Measurements from ENCODE around the gene GPSM1. TPM values are rescaled to one million over a fixed set of nuclear protein-coding genes. Genes with fewer than 3 reads are reported as not detected.

The GPSM1 gene
- total and polyA plus RNA-seq, 8 donors, result 3.5 to 17.4 (median 12.1) TPM

GRCh38 chr9:136344544-136345280, 17.4 kb downstream of the GPSM1 start:
- H3K9me3 ChIP-seq, result no peaks in the 10 kb centered on the region
- no peak overlapping the region for H3K4me3 ChIP-seq
- DNase-seq, result no peak
- H3K27ac ChIP-seq, result peak overlapping the region in 1 of 5 donors; percentile 39
- WGBS, 5 donors, result 69 to 80% (median 74%) methylated on average over 20 to 21 of the region's 21 CpGs
- H3K36me3 ChIP-seq, result peaks cover 0 to 19% (median 8%) of the 10 kb centered on the region in 4 donors
- H3K4me1 ChIP-seq, result peaks cover 36 to 49% (median 47%) of the 10 kb centered on the region in 4 donors
- no peaks in the 10 kb centered on the region for H3K27me3 ChIP-seq
- intact Hi-C loops (cut with DNase I; ENCODE audit: low total_unique reads), result no loop called here
- TF ChIP-seq CTCF (IDR thresholded peaks at IDR 0.05) (no peak), EP300 (IDR thresholded peaks at IDR 0.05) (no peak), POLR2A (IDR thresholded peaks at IDR 0.05) (no peak), POLR2AphosphoS5 (IDR thresholded peaks at IDR 0.05) (no peak)

- intact Hi-C loops (cut with DNase I; ENCODE audit: low total_unique reads), result no loop called here
- H3K4me1 ChIP-seq, result peaks cover 36 to 47% (median 46%) of the 10 kb centered on the region in 4 donors
- peak; percentile 80 for DNase-seq
- peak in 4 of 7 experiments; percentile 13 to 49 (median 40) for TF ChIP-seq CTCF (IDR thresholded peaks at IDR 0.05)
- TF ChIP-seq POLR2A (IDR thresholded peaks at IDR 0.05), result no peak
- H3K9me3 ChIP-seq, result no peaks in the 10 kb centered on the region
- peak overlapping the region in 2 of 4 donors; percentile 11 to 24 for H3K4me3 ChIP-seq
- no peaks in the 10 kb centered on the region for H3K27me3 ChIP-seq
- H3K36me3 ChIP-seq, result peaks cover 0 to 20% (median 10%) of the 10 kb centered on the region in 4 donors
- WGBS, 5 donors, result 42 to 63% (median 46%) methylated on average over 19 to 43 of the region's 43 CpGs
- H3K27ac ChIP-seq, result peak overlapping the region; percentile 17 to 43 (median 39)
Observed at GRCh38 chr9:136345281-136346156, 18.2 kb downstream of the GPSM1 start.

- peaks cover 36 to 46% (median 43%) of the 10 kb centered on the region in 4 donors for H3K4me1 ChIP-seq
- intact Hi-C loops (cut with DNase I; ENCODE audit: low total_unique reads), result no loop called here
- peak in 1 of 2 donors; percentile 27 for DNase-seq
- H3K4me3 ChIP-seq, result peak overlapping the region in 1 of 4 donors; percentile 24
- WGBS, 5 donors, result 21 to 44% (median 37%) methylated on average over 5 to 10 of the region's 10 CpGs
- peaks cover 0 to 20% (median 7%) of the 10 kb centered on the region in 4 donors for H3K36me3 ChIP-seq
- TF ChIP-seq POLR2A (IDR thresholded peaks at IDR 0.05), result no peak
- H3K27me3 ChIP-seq, result no peaks in the 10 kb centered on the region
- peak overlapping the region; percentile 17 to 43 (median 39) for H3K27ac ChIP-seq
- H3K9me3 ChIP-seq, result no peaks in the 10 kb centered on the region
Observed at GRCh38 chr9:136346157-136346481, 18.8 kb downstream of the GPSM1 start.

GRCh38 chr9:136346927-136347465, 19.7 kb downstream of the GPSM1 start:
- peaks cover 28 to 38% (median 36%) of the 10 kb centered on the region in 4 donors for H3K4me1 ChIP-seq
- H3K27ac ChIP-seq, result no peak overlapping the region
- peaks cover 0 to 20% (median 7%) of the 10 kb centered on the region in 4 donors for H3K36me3 ChIP-seq
- no peaks in the 10 kb centered on the region for H3K27me3 ChIP-seq
- DNase-seq, result no peak
- intact Hi-C loops (cut with DNase I; ENCODE audit: low total_unique reads), result no loop called here
- 83 to 89% (median 88%) methylated on average over 5 to 20 of the region's 20 CpGs for WGBS, 5 donors
- TF ChIP-seq POLR2A (IDR thresholded peaks at IDR 0.05), result no peak
- TF ChIP-seq EP300 (IDR thresholded peaks at IDR 0.05), result no peak
- TF ChIP-seq POLR2AphosphoS5 (IDR thresholded peaks at IDR 0.05), result no peak
- no peak for TF ChIP-seq CTCF (IDR thresholded peaks at IDR 0.05)
- no peaks in the 10 kb centered on the region for H3K9me3 ChIP-seq
- no peak overlapping the region for H3K4me3 ChIP-seq
